Activated CD8-positive, alpha-beta T cell treated with anti-CD3 and anti-CD28 coated beads for 36 hours (primary cell): ENCODE measurements around the gene NFIA. TPM values are rescaled to one million over a fixed set of nuclear protein-coding genes. Genes with fewer than 3 reads are reported as not detected.

Experiments used
- ATAC-seq: fragments of 200-7000 bp; cut with Tn5 transposase; one replicate; pipeline ENCODE4 v1.10.0; 2021; ENCODE audit warnings: mild to moderate bottlenecking, moderate library complexity
- CTCF ChIA-PET: fragments of 350-600 bp; sonication (Branson Sonifier 250); formaldehyde crosslinking; loops from one replicate; lab custom pipeline; 2021; ENCODE audit warnings: antibody characterized with exemption; lab: Charles Lee
- POLR2A ChIA-PET: fragments of 350-600 bp; sonication (Branson Sonifier 250); formaldehyde crosslinking; loops from one replicate; lab custom pipeline; 2021; ENCODE audit warnings: antibody characterized with exemption; lab: Charles Lee
- DNase-seq: peaks from one replicate; pipeline ENCODE4 v3.0.0-alpha.2; 2020
- H3K27ac Mint-ChIP-seq: one replicate; pipeline ENCODE4 v1.8.0; 2021; ENCODE audit warnings: mild to moderate bottlenecking, mixed read lengths
- H3K27me3 Mint-ChIP-seq: one replicate; pipeline ENCODE4 v1.8.0; 2021; ENCODE audit warnings: mixed read lengths
- H3K36me3 Mint-ChIP-seq: one replicate; pipeline ENCODE4 v1.8.0; 2021; ENCODE audit warnings: low read depth, mixed read lengths
- H3K4me1 Mint-ChIP-seq: one replicate; pipeline ENCODE4 v1.8.0; 2021; ENCODE audit warnings: low read depth, mixed read lengths
- H3K4me3 Mint-ChIP-seq: one replicate; pipeline ENCODE4 v1.8.0; 2021; ENCODE audit warnings: mild to moderate bottlenecking, moderate library complexity, mixed read lengths
- H3K9me3 Mint-ChIP-seq: one replicate; pipeline ENCODE4 v1.8.0; 2021; ENCODE audit warnings: mixed read lengths
- CTCF ChIP-seq: fragments of 200-600 bp; IDR thresholded peaks from one replicate; pipeline ENCODE4 v1.8.0; 2022; ENCODE audit warnings: antibody characterized with exemption, mild to moderate bottlenecking
- intact Hi-C: fragments of 100-400 bp; cut with micrococcal nuclease; formaldehyde crosslinking; loops from one replicate; pipeline ENCODE4 v1.10.0; 2022
- total RNA-seq, 2 experiments: library from RNA; stranded (reverse); gene quantifications; one replicate each; pipeline ENCODE4 v1.2.3, GENCODE V29; 2021

The NFIA gene
- total RNA-seq, 2 experiments from 2014 or later: 1.9 to 2.4 TPM

- CTCF ChIA-PET: no interaction called here
- Mint-ChIP-seq H3K4me3 (no peak overlapping the region), H3K27ac (no peak overlapping the region), H3K36me3 (no peaks in the 10 kb centered on the region), H3K4me1 (peaks cover 15% of the 10 kb centered on the region), H3K9me3 (no peaks in the 10 kb centered on the region), H3K27me3 (no peaks in the 10 kb centered on the region)
- DNase-seq: no peak
- intact Hi-C loops: no loop called here
- ATAC-seq: no peak
- no peak for TF ChIP-seq CTCF
- POLR2A ChIA-PET: no interaction called here
Measured at GRCh38 chr1:61101536-61101935, 19.2 kb downstream of the NFIA start.

- POLR2A ChIA-PET: interaction anchor here (0.6 kb wide), 1 partner anchor 25 kb away, joined by 4 read pairs; no protein-coding TSS in a partner anchor
- ATAC-seq (no peak), DNase-seq (no peak)
- Mint-ChIP-seq H3K4me1 (peaks cover 15% of the 10 kb centered on the region), H3K27me3 (no peaks in the 10 kb centered on the region), H3K9me3 (no peaks in the 10 kb centered on the region), H3K36me3 (no peaks in the 10 kb centered on the region), H3K27ac (no peak overlapping the region), H3K4me3 (no peak overlapping the region)
- TF ChIP-seq CTCF: no peak
- intact Hi-C loops: no loop called here
- CTCF ChIA-PET: no interaction called here
Measured at GRCh38 chr1:61102041-61102440, 19.7 kb downstream of the NFIA start.

- CTCF ChIA-PET: no interaction called here
- DNase-seq: no peak
- H3K27ac Mint-ChIP-seq: no peak overlapping the region
- H3K4me1 Mint-ChIP-seq: peaks cover 15% of the 10 kb centered on the region
- no peaks in the 10 kb centered on the region for H3K27me3 Mint-ChIP-seq
- no peaks in the 10 kb centered on the region for H3K9me3 Mint-ChIP-seq
- no peak for TF ChIP-seq CTCF
- no peaks in the 10 kb centered on the region for H3K36me3 Mint-ChIP-seq
- ATAC-seq: no peak
- intact Hi-C loops: no loop called here
- POLR2A ChIA-PET: no interaction called here
- no peak overlapping the region for H3K4me3 Mint-ChIP-seq
Measured at GRCh38 chr1:61102621-61103020, 20.3 kb downstream of the NFIA start.

GRCh38 chr1:61104220-61104671 lies 21.9 kb downstream of the NFIA start:
- no peak overlapping the region for H3K27ac Mint-ChIP-seq
- intact Hi-C loops: no loop called here

GRCh38 chr1:61107638-61108037 lies 25.3 kb downstream of the NFIA start:
- Mint-ChIP-seq H3K27ac (no peak overlapping the region), H3K9me3 (no peaks in the 10 kb centered on the region), H3K36me3 (no peaks in the 10 kb centered on the region), H3K4me1 (peaks cover 4% of the 10 kb centered on the region), H3K27me3 (no peaks in the 10 kb centered on the region), H3K4me3 (no peak overlapping the region)
- ATAC-seq: no peak
- no peak for DNase-seq
- TF ChIP-seq CTCF: no peak
- ChIA-PET CTCF (no interaction called here), POLR2A (no interaction called here)
- intact Hi-C loops: no loop called here

More at GRCh38 chr1:61104220-61104671, 21.9 kb downstream of the NFIA start:
- Mint-ChIP-seq H3K4me1 (peaks cover 10% of the 10 kb centered on the region), H3K27me3 (no peaks in the 10 kb centered on the region), H3K4me3 (no peak overlapping the region), H3K9me3 (no peaks in the 10 kb centered on the region), H3K36me3 (no peaks in the 10 kb centered on the region)
- DNase-seq (no peak), ATAC-seq (no peak)
- CTCF ChIA-PET: interaction anchor here (1.3 kb wide), 1 partner anchor 23 kb away, joined by 3 read pairs; the partner anchor contains the start of gene NFIA
- no peak for TF ChIP-seq CTCF
- POLR2A ChIA-PET: no interaction called here
